WTC11 (cell line): ENCODE measurements around the gene COL6A3. TPM values are rescaled to one million over a fixed set of nuclear protein-coding genes. Genes with fewer than 3 reads are reported as not detected.

Experiments
- ATAC-seq: fragments of 200-7000 bp; cut with Tn5 transposase; 2 replicates; pipeline ENCODE4 v1.10.0; 2021; ENCODE audit warnings: mild to moderate bottlenecking, moderate library complexity
- CTCF ChIA-PET: fragments of 300-600 bp; sonication (Branson Sonifier 250); formaldehyde crosslinking; loops from one replicate; lab custom pipeline; 2021; ENCODE audit warnings: antibody characterized with exemption; lab: Charles Lee
- POLR2A ChIA-PET: fragments of 350-600 bp; sonication (Branson Sonifier 250); formaldehyde crosslinking; loops from one replicate; lab custom pipeline; 2021; ENCODE audit warnings: antibody characterized with exemption; lab: Charles Lee
- DNase-seq: peaks from one replicate; pipeline ENCODE4 v3.0.0; 2021; ENCODE audit warnings: low spot score
- H3K27ac Mint-ChIP-seq: 2 replicates; pipeline ENCODE4 v1.8.0; 2021; ENCODE audit warnings: mixed read lengths
- H3K27me3 Mint-ChIP-seq: 2 replicates; pipeline ENCODE4 v1.8.0; 2021; ENCODE audit warnings: low read depth, mild to moderate bottlenecking, moderate library complexity, mixed read lengths
- H3K36me3 Mint-ChIP-seq: 2 replicates; pipeline ENCODE4 v1.8.0; 2021; ENCODE audit warnings: mixed read lengths
- H3K4me1 Mint-ChIP-seq: 2 replicates; pipeline ENCODE4 v1.8.0; 2022; ENCODE audit warnings: mixed read lengths
- H3K4me3 Mint-ChIP-seq: 2 replicates; pipeline ENCODE4 v1.8.0; 2021; ENCODE audit warnings: mild to moderate bottlenecking, moderate library complexity, mixed read lengths
- H3K9me3 Mint-ChIP-seq: 2 replicates; pipeline ENCODE4 v1.8.0; 2021; ENCODE audit warnings: mixed read lengths
- ARID4B ChIP-seq: sonication (generic); formaldehyde crosslinking; IDR thresholded peaks from 2 replicates; pipeline ENCODE4 v1.8.0; 2023; ENCODE audit warnings: missing genetic modification reagents, mild to moderate bottlenecking, borderline replicate concordance
- ELF4 ChIP-seq: sonication (generic); formaldehyde crosslinking; IDR thresholded peaks from 2 replicates; pipeline ENCODE4 v1.8.1; 2022; ENCODE audit warnings: low read depth, mild to moderate bottlenecking, moderate library complexity, missing genetic modification reagents
- EMX1 ChIP-seq: fragments of 250-450 bp; sonication (Bioruptor Pico); IDR thresholded peaks from 2 replicates; pipeline ENCODE4 v1.8.0; 2021; ENCODE audit warnings: mild to moderate bottlenecking
- JAZF1 ChIP-seq: fragments of 250-450 bp; sonication (Bioruptor Pico); IDR thresholded peaks from 2 replicates; pipeline ENCODE4 v1.9.0; 2021; ENCODE audit warnings: moderate library complexity, mild to moderate bottlenecking, inconsistent platforms
- MLX ChIP-seq: sonication (generic); formaldehyde crosslinking; IDR thresholded peaks from 2 replicates; pipeline ENCODE4 v1.8.1; 2023; ENCODE audit warnings: mild to moderate bottlenecking, missing genetic modification reagents, moderate library complexity
- MXD4 ChIP-seq: fragments of 250-450 bp; sonication (Bioruptor Pico); IDR thresholded peaks from 2 replicates; pipeline ENCODE4 v1.8.0; 2021; ENCODE audit warnings: mild to moderate bottlenecking, moderate library complexity, borderline replicate concordance
- TEAD1 ChIP-seq: sonication (generic); formaldehyde crosslinking; IDR thresholded peaks from 2 replicates; pipeline ENCODE4 v1.8.0; 2022; ENCODE audit warnings: mild to moderate bottlenecking, missing genetic modification reagents
- TP53 ChIP-seq: sonication (generic); formaldehyde crosslinking; IDR thresholded peaks from 2 replicates; pipeline ENCODE4 v1.8.1; 2023; ENCODE audit warnings: mild to moderate bottlenecking, missing genetic modification reagents
- USF1 ChIP-seq: sonication (generic); formaldehyde crosslinking; IDR thresholded peaks from 2 replicates; pipeline ENCODE4 v1.8.0; 2022; ENCODE audit warnings: mild to moderate bottlenecking, missing genetic modification reagents
- ZNF396 ChIP-seq: fragments of 250-450 bp; sonication (Bioruptor Pico); IDR thresholded peaks from 2 replicates; pipeline ENCODE4 v1.8.0; 2021; ENCODE audit warnings: mild to moderate bottlenecking, moderate library complexity, borderline replicate concordance
- total RNA-seq: library from RNA; stranded (reverse); gene quantifications from 3 replicates; pipeline ENCODE4 v1.2.3, GENCODE V29; 2021
- TF ChIP-seq, protein P1 (sequence below): fragments of 200-600 bp; IDR thresholded peaks from 2 replicates; pipeline ENCODE4 v1.8.0; 2022; ENCODE audit warnings: antibody characterized with exemption
- TF ChIP-seq, protein P2 (sequence below): fragments of 250-450 bp; sonication (Bioruptor Pico); IDR thresholded peaks from 2 replicates; pipeline ENCODE4 v1.9.0; 2021; ENCODE audit warnings: mild to moderate bottlenecking, borderline replicate concordance
- TF ChIP-seq, protein P3 (sequence below): sonication (generic); formaldehyde crosslinking; conservative IDR thresholded peaks from 2 replicates; pipeline ENCODE4 v1.8.1; 2022; ENCODE audit warnings: mild to moderate bottlenecking, missing genetic modification reagents
- TF ChIP-seq, protein P4 (sequence below): sonication (generic); formaldehyde crosslinking; IDR thresholded peaks from 2 replicates; pipeline ENCODE4 v1.8.1; 2022; ENCODE audit warnings: low read depth, missing genetic modification reagents, borderline replicate concordance
- TF ChIP-seq, protein P5 (sequence below): sonication (generic); formaldehyde crosslinking; IDR thresholded peaks from 2 replicates; pipeline ENCODE4 v1.8.0; 2023; ENCODE audit warnings: missing genetic modification reagents
- TF ChIP-seq, protein P6 (sequence below): fragments of 250-450 bp; sonication (Bioruptor Pico); IDR thresholded peaks from 2 replicates; pipeline ENCODE4 v1.9.0; 2021; ENCODE audit warnings: moderate library complexity, mild to moderate bottlenecking, inconsistent platforms, borderline replicate concordance

COL6A3 gene
- total RNA-seq, 1 experiment from 2014 or later: 2.6 TPM

DNA sequence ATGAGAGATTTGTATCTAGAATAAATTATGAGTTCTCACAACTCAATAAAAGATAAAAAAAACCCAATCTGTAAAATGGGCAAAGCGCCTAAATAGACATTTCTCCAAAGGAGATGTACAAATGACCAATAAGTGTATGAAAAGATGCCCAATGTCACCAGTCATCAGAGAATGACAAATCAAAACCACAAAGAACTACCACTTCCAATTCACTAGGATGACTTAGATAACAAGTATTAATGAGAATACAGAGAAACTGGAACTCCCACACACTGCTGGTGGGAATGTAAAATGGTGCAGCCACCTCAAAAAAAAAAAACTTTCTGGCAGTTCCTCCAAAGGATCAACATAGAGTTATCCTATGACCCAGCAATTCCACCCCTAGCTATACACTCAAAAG is 17.4 kb upstream of the COL6A3 start:
- Mint-ChIP-seq H3K4me1 (peaks cover 25% of the 10 kb centered on the region), H3K9me3 (peaks cover 7% of the 10 kb centered on the region; the same call in 1 of the 2 replicates), H3K27ac (no peak overlapping the region)
- CTCF ChIA-PET: interaction anchor here (1.5 to 10.0 kb wide), 2 partner anchors 10 to 141 kb away, joined by 4 to 63 read pairs; no protein-coding TSS in a partner anchor
- ATAC-seq: no peak
- TF ChIP-seq, protein P1, sequence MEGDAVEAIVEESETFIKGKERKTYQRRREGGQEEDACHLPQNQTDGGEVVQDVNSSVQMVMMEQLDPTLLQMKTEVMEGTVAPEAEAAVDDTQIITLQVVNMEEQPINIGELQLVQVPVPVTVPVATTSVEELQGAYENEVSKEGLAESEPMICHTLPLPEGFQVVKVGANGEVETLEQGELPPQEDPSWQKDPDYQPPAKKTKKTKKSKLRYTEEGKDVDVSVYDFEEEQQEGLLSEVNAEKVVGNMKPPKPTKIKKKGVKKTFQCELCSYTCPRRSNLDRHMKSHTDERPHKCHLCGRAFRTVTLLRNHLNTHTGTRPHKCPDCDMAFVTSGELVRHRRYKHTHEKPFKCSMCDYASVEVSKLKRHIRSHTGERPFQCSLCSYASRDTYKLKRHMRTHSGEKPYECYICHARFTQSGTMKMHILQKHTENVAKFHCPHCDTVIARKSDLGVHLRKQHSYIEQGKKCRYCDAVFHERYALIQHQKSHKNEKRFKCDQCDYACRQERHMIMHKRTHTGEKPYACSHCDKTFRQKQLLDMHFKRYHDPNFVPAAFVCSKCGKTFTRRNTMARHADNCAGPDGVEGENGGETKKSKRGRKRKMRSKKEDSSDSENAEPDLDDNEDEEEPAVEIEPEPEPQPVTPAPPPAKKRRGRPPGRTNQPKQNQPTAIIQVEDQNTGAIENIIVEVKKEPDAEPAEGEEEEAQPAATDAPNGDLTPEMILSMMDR: no peak
- TF ChIP-seq, protein P2, sequence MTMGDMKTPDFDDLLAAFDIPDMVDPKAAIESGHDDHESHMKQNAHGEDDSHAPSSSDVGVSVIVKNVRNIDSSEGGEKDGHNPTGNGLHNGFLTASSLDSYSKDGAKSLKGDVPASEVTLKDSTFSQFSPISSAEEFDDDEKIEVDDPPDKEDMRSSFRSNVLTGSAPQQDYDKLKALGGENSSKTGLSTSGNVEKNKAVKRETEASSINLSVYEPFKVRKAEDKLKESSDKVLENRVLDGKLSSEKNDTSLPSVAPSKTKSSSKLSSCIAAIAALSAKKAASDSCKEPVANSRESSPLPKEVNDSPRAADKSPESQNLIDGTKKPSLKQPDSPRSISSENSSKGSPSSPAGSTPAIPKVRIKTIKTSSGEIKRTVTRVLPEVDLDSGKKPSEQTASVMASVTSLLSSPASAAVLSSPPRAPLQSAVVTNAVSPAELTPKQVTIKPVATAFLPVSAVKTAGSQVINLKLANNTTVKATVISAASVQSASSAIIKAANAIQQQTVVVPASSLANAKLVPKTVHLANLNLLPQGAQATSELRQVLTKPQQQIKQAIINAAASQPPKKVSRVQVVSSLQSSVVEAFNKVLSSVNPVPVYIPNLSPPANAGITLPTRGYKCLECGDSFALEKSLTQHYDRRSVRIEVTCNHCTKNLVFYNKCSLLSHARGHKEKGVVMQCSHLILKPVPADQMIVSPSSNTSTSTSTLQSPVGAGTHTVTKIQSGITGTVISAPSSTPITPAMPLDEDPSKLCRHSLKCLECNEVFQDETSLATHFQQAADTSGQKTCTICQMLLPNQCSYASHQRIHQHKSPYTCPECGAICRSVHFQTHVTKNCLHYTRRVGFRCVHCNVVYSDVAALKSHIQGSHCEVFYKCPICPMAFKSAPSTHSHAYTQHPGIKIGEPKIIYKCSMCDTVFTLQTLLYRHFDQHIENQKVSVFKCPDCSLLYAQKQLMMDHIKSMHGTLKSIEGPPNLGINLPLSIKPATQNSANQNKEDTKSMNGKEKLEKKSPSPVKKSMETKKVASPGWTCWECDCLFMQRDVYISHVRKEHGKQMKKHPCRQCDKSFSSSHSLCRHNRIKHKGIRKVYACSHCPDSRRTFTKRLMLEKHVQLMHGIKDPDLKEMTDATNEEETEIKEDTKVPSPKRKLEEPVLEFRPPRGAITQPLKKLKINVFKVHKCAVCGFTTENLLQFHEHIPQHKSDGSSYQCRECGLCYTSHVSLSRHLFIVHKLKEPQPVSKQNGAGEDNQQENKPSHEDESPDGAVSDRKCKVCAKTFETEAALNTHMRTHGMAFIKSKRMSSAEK (CRISPR knock-in tag): no peak
- TF ChIP-seq EMX1 (CRISPR knock-in tag) (no peak), ZNF396 (no peak), MLX (CRISPR knock-in tag) (no peak), USF1 (CRISPR knock-in tag) (no peak)
- TF ChIP-seq, protein P3, sequence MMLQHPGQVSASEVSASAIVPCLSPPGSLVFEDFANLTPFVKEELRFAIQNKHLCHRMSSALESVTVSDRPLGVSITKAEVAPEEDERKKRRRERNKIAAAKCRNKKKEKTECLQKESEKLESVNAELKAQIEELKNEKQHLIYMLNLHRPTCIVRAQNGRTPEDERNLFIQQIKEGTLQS (CRISPR knock-in tag): no peak
- TF ChIP-seq, protein P4, sequence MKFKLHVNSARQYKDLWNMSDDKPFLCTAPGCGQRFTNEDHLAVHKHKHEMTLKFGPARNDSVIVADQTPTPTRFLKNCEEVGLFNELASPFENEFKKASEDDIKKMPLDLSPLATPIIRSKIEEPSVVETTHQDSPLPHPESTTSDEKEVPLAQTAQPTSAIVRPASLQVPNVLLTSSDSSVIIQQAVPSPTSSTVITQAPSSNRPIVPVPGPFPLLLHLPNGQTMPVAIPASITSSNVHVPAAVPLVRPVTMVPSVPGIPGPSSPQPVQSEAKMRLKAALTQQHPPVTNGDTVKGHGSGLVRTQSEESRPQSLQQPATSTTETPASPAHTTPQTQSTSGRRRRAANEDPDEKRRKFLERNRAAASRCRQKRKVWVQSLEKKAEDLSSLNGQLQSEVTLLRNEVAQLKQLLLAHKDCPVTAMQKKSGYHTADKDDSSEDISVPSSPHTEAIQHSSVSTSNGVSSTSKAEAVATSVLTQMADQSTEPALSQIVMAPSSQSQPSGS (CRISPR knock-in tag): no peak
- TF ChIP-seq, protein P5, sequence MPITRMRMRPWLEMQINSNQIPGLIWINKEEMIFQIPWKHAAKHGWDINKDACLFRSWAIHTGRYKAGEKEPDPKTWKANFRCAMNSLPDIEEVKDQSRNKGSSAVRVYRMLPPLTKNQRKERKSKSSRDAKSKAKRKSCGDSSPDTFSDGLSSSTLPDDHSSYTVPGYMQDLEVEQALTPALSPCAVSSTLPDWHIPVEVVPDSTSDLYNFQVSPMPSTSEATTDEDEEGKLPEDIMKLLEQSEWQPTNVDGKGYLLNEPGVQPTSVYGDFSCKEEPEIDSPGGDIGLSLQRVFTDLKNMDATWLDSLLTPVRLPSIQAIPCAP (CRISPR knock-in tag): no peak
- TF ChIP-seq, all 79 proteins: peak for 0
- POLR2A ChIA-PET: no interaction called here
- Mint-ChIP-seq H3K4me3 (no peak overlapping the region), H3K36me3 (no peaks in the 10 kb centered on the region), H3K27me3 (peaks cover 9% of the 10 kb centered on the region)
- DNase-seq: no peak

GRCh38 chr2:237430861-237431260 is 16.9 kb upstream of the COL6A3 start:
- Mint-ChIP-seq H3K27me3 (peaks cover 11% of the 10 kb centered on the region), H3K4me3 (no peak overlapping the region), H3K9me3 (peaks cover 7% of the 10 kb centered on the region; the same call in 1 of the 2 replicates), H3K4me1 (peaks cover 20% of the 10 kb centered on the region), H3K36me3 (no peaks in the 10 kb centered on the region), H3K27ac (no peak overlapping the region)
- DNase-seq (no peak), ATAC-seq (no peak)
- ChIA-PET CTCF (interaction anchor here (0.9 to 10.0 kb wide), 3 partner anchors 10 to 265 kb away, joined by 3 to 63 read pairs (median 4); no protein-coding TSS in a partner anchor), POLR2A (no interaction called here)
- no peak for TF ChIP-seq MLX (CRISPR knock-in tag)
- TF ChIP-seq MXD4 (CRISPR knock-in tag): no peak
- TF ChIP-seq, protein P6, sequence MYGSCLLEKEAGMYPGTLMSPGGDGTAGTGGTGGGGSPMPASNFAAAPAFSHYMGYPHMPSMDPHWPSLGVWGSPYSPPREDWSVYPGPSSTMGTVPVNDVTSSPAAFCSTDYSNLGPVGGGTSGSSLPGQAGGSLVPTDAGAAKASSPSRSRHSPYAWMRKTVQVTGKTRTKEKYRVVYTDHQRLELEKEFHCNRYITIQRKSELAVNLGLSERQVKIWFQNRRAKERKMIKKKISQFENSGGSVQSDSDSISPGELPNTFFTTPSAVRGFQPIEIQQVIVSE (CRISPR knock-in tag): no peak
- TF ChIP-seq TP53 (CRISPR knock-in tag): no peak
- no peak for TF ChIP-seq ELF4 (CRISPR knock-in tag)
- TF ChIP-seq JAZF1 (CRISPR knock-in tag): no peak
- TF ChIP-seq TEAD1 (CRISPR knock-in tag): no peak
- no peak for TF ChIP-seq ARID4B (CRISPR knock-in tag)
